NB4 (cell line): ENCODE measurements around the gene EIF3C.
A peak's percentile ranks its signal among the peaks of the same experiment; 100 is the strongest.
"Not testable (repeated sequence)": the region's sequence is repeated elsewhere in the genome, so short reads cannot be mapped to it uniquely, and the experiment has no call there.

Experiments used
- DNase-seq: peaks from one replicate; pipeline ENCODE4 v3.0.0; 2010; ENCODE audit warnings: low read depth
- H3K4me3 ChIP-seq: one replicate; pipeline ENCODE4 v1.5.1; 2011; ENCODE audit warnings: mild to moderate bottlenecking, low read depth, low read length, moderate library complexity

The EIF3C gene

GRCh38 chr16:28741295-28741694 is 30.0 kb downstream of the EIF3C start:
- DNase-seq = peak; percentile 0
- not testable (repeated sequence) for H3K4me3 ChIP-seq

- not testable (repeated sequence) for DNase-seq, H3K4me3 ChIP-seq
Observed at GRCh38 chr16:28746618-28747350, 35.5 kb downstream of the EIF3C start.

GRCh38 chr16:28749997-28750465 is 38.8 kb downstream of the EIF3C start:
- H3K4me3 ChIP-seq, DNase-seq: not testable (repeated sequence)

GRCh38 chr16:28750469-28751067 is 39.3 kb downstream of the EIF3C start:
- not testable (repeated sequence) for DNase-seq, H3K4me3 ChIP-seq

GRCh38 chr16:28751487-28751886 is 40.2 kb downstream of the EIF3C start, which contains the start of gene NPIPB9:
Gene NPIPB9 (plus strand): TSS chr16:28751787.
- not testable (repeated sequence) for H3K4me3 ChIP-seq

GRCh38 chr16:28781697-28782096 is 70.4 kb downstream of the EIF3C start:
- DNase-seq, H3K4me3 ChIP-seq: not testable (repeated sequence)

More at GRCh38 chr16:28751487-28751886, 40.2 kb downstream of the EIF3C start, which contains the start of gene NPIPB9:
- DNase-seq = not testable (repeated sequence)

GRCh38 chr16:28782357-28782756 is 71.1 kb downstream of the EIF3C start:
- not testable (repeated sequence) for H3K4me3 ChIP-seq, DNase-seq
